HS-5 (cell line): ENCODE data around the gene CCDC197.

ENCODE experiments used
- DNase-seq: peaks from one replicate; pipeline ENCODE4 v3.0.0-alpha.2; 2012; ENCODE audit warnings: low read depth

Gene CCDC197

GRCh38 chr14:94025720-94026119 is 28.6 kb downstream of the CCDC197 start:
- DNase-seq = no peak

- peak; percentile 91 for DNase-seq
These were observed 29.2 kb downstream of the CCDC197 start, which contains the start of gene OTUB2 for GRCh38 chr14:94026173-94026888. TSS of gene OTUB2 (plus strand) at chr14:94026340. CDS start at chr14:94026538, 198 bp downstream.

- DNase-seq = no peak
These were observed 29.9 kb downstream of the CCDC197 start for GRCh38 chr14:94026889-94027469.

GRCh38 chr14:94027566-94028449 is 30.7 kb downstream of the CCDC197 start:
- DNase-seq = no peak

GRCh38 chr14:94028450-94028826 is 31.3 kb downstream of the CCDC197 start:
- DNase-seq = no peak

DNA sequence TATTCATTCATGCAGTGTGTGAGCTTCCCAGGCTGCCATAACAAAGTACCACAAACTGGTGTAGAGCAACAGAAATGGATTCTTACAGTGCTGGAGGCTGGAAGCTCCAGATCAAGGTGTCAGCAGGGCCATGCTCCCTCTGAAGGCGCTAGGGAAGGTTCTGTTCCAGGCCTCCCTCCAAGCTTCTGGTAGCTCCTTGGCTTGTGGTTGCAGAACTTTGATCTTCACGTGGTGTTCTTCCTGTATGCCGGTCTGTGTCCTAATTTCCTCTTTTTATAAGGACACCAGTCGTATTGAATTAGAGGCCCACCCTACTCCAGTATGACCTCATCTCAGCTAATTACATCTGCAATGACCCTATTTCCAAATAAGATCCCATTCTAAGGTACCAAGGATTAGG is 32.2 kb downstream of the CCDC197 start:
- DNase-seq = no peak

DNA sequence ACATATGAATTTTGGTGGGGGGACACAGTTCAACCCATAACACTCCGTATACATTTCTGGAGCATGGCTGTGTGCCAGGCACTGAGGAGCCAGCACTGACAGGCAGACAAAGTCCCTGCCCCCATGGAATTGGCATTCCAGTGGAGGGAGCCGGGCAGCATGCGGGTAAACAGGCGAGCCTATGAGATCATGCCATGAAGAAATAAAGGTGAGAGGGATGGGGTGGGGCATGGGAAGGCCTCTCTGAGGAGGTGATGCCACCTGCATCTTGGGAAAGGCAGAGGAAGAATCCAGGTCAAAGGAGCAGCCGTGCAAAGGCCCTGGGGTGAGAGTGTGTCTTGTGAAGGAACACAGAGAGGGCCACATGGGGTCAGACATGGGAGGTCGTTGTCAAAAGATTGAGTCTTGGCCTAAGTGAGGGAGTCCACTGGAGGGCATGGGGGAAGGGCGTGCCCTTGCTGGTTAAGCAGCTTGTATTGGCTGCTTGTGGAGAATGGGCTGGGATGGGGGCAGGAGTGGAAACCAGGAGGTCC is 32.6 kb downstream of the CCDC197 start:
- no peak for DNase-seq

DNA sequence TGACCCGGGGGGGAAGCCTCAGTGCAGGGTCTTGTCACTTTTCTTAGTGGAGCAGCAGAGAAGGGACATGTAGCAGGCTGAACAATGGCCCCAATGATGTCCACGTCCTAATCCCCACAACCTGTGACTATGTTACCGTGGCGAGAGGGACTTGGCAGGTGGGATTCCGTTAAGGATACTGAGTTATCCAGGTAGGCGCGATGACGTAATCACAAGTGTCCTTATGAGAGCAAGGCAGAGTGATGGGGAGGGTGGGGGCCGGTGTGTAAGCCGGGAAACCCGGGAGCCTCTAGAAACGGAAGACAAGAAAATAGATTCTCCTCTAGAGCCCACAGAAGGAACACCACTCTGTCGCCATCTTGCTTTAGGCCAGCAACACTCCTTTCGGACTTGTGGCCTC is 33.5 kb downstream of the CCDC197 start:
- no peak for DNase-seq

- no peak for DNase-seq
These were observed 34.2 kb downstream of the CCDC197 start for GRCh38 chr14:94031161-94031882.

DNA sequence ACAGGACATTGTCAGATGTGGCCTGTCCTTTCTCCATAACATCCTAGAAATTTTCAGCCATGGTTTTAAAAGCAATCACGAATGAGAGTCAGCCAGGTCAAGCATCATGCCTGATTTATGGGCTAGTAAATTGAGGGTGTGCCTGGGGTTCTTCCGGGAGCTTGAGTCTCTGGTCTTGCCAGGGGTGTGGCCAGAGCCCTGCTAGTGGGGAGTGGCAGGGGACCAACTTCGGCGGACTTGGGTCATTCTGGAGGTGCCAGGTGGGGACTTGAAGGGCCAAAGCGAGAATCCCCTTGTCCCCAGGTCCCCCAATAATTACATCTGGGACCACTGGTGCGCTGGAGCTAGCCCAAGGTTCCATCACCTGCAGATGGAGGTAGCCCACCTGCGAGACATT is 34.8 kb downstream of the CCDC197 start:
- no peak for DNase-seq

DNA sequence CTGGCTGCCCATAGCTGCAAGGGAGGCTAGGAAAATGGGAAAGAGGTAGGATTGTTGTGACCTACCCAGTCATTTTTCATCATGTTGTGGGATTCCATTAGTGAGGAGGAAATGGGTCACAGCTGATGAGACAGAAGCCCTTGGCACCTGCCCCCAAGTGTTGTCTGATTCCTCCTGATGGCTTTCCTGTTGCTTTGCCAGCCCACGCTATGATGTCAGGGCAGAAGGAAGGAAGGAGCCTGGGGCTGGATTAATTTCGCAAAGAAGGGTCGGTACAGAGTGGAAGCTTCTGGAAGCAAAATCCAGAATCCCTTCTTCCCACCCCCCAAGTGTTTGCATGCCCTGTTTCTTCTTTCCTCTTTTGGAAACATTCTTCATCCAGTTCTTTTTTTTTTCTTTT is 37.8 kb downstream of the CCDC197 start:
- DNase-seq = no peak

DNA sequence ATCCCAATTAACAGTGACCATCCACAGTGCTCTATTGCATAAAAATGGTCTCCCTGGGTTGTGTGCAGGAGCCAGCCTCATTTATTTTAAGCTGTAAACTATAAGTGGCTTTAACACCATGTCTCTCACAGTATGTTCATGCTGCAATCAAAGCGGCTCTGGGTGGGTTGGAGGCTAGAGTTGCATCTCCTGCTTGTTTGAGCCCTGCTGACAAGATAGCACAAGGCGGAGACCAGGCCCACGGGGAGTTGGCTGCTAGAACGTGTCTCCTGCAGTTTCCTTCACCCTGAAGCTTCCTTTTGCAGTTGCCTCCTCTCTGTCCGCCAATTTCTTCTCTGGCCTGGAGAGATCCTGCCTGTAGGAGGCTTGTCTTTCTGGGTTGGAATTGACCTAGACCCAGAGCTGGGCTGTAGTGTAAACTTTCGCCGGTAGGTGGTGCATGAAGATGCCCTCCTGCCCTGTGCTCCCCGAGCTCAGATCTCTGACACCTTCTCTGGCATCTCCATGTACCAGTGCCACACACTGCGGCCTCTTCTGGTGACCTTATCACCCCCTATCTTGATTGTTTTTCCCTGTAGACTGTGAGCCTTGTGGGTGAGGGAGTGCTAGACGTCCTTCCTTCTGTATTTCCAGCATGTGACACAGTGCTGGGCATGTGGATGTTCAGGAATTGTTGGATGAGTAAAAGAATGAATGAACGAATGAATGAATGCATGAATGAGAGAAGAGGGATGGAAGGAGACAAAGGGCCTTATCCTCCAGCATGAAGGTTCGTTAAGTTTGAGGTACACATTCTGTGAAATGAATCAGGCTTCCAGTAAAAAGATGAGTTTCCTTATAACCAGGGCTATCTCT is 39.4 kb downstream of the CCDC197 start:
- peak; percentile 26 for DNase-seq

GRCh38 chr14:94037954-94038353 is 40.9 kb downstream of the CCDC197 start:
- DNase-seq = no peak

DNA sequence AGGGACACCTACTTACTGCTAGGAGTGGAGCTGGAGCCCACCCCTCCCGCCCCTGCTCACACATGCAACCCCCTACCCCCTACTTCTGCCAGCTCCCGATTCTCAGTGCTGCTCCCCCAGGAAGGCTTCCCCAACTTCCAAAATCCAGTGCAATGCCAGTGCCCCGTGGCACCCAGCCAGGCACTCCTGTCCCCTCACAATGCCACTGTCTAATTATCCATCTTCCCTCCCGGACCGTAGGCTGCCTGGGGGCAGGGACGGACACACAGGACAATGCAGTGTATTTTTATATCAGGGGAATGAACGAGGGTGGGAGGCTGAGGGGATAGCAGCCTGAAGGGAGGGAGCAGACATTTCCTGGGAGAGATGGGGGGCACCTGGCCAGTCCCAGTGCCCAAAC is 41.4 kb downstream of the CCDC197 start:
- DNase-seq = no peak

DNA sequence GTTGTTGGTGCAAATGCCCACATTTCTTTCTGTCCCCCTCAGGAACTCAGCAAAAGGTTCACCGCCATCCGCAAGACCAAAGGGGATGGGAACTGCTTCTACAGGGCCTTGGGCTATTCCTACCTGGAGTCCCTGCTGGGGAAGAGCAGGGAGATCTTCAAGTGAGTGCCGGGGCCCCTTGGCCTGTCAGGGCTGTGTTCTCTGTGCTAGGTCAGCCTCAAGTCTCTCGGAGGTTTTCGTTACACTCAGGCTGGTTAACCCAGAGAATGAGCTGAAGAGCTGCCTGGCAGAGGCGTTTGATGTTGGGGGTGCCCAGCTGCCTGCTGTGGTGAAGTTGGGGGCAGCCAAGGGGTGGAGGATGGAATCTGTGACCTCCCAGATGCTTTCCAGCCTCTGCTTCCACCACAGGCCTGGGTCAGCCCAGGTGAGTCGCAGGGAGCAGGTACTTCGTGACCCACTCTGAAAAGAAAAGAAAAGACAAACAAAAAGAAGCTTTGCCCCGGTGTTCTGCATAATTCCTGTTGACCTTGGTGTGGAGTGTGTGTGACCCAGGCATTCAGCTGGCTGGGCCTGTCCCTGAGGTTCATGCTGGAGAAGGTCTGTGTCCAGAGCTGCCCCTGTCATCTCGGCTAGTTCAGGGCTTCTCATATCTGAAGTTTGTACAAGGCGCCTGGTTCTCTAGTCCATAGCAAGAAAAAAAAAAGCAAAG is 42.0 kb downstream of the CCDC197 start:
- DNase-seq = no peak

GRCh38 chr14:94040247-94040646 is 43.1 kb downstream of the CCDC197 start:
- DNase-seq = no peak

GRCh38 chr14:94040796-94041195 is 43.7 kb downstream of the CCDC197 start:
- no peak for DNase-seq

- DNase-seq = no peak
These were observed 44.6 kb downstream of the CCDC197 start for GRCh38 chr14:94041551-94042346.

- DNase-seq = no peak
These were observed 45.5 kb downstream of the CCDC197 start for GRCh38 chr14:94042433-94043091.
